ENCODE data around the gene YY2.

GRCh38 chrX:21813612-21814368 lies 42.0 kb upstream of the YY2 start:
- TF ChIP-seq CTCF (IDR thresholded peaks at IDR 0.05) (no peak), POLR2A (IDR thresholded peaks at IDR 0.05) (no peak)
